ENCODE measurements around the gene ERVFRD-1. TPM values are rescaled to one million over a fixed set of nuclear protein-coding genes. Genes with fewer than 3 reads are reported as not detected.

ERVFRD-1 gene
- total RNA-seq, 1 experiment from 2014 or later, result not detected

DNA sequence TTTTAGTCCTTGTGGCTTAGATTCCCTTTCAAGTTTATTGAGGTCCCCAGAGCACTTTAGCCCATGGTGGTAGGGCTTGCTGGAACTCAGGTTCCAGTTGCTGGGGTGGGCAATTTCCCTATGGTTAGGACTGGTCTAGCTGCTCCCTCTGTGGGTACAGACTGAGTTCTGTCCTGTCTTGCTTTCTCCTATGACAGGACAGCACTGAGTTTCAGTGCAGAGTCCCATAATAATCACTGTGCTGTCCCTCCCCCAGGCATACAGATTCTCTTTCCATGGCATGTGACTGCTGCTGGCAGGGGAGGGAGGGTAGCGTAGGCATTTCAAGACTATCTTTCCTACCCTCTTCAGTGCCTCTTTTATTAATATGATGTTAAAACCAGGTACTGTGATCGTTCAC, 17.1 kb upstream of the ERVFRD-1 start (continued):
- TF ChIP-seq HMGXB4 (CRISPR knock-in tag; IDR thresholded peaks at IDR 0.05) (no peak), ZNF425 (CRISPR knock-in tag; conservative IDR thresholded peaks at IDR 0.05) (no peak), ESRRA (CRISPR knock-in tag; IDR thresholded peaks at IDR 0.05; ENCODE audit: borderline replicate concordance) (no peak)
- TF ChIP-seq, protein P1, sequence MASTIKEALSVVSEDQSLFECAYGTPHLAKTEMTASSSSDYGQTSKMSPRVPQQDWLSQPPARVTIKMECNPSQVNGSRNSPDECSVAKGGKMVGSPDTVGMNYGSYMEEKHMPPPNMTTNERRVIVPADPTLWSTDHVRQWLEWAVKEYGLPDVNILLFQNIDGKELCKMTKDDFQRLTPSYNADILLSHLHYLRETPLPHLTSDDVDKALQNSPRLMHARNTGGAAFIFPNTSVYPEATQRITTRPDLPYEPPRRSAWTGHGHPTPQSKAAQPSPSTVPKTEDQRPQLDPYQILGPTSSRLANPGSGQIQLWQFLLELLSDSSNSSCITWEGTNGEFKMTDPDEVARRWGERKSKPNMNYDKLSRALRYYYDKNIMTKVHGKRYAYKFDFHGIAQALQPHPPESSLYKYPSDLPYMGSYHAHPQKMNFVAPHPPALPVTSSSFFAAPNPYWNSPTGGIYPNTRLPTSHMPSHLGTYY (CRISPR knock-in tag; IDR thresholded peaks at IDR 0.05), result no peak

DNA sequence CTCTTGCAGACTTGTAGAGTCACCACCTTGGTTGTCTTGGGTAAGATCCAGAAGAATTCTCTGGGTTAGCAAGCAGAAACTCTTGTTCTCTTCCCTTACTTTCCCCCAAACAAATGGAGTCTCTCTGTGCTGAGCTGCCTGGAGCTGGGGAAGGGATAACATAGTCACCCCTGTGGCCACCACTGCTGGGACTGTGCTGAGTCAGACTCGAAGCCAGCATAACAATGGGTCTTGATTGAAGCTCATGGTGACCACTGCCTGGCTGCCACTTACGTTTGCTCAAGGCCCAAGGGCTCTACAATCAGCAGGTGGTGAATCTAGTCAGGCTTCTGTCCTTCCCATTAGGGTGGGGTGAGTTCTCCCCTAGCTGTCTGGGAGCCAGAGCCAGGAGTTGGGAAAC, 15.4 kb upstream of the ERVFRD-1 start:
- peaks cover 31% of the 10 kb centered on the region for H3K4me1 Mint-ChIP-seq
- peak overlapping the region; percentile 51; the same call in 1 of the 2 replicates for H3K27ac Mint-ChIP-seq
- TF ChIP-seq, protein P1 (CRISPR knock-in tag; IDR thresholded peaks at IDR 0.05), result no peak
- TF ChIP-seq, protein P2, sequence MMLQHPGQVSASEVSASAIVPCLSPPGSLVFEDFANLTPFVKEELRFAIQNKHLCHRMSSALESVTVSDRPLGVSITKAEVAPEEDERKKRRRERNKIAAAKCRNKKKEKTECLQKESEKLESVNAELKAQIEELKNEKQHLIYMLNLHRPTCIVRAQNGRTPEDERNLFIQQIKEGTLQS (CRISPR knock-in tag; conservative IDR thresholded peaks at IDR 0.05), result no peak
- TF ChIP-seq ZNF416 (CRISPR knock-in tag; IDR thresholded peaks at IDR 0.05), result no peak
- ChIA-PET POLR2A (no interaction called here), CTCF (interaction anchor here (0.8 to 1.0 kb wide), 2 partner anchors 34 to 370 kb away, joined by 3 read pairs; partner anchors contain the start of gene SMIM13)
- H3K27me3 Mint-ChIP-seq (ENCODE audit: low read depth), result no peaks in the 10 kb centered on the region
- no peak for DNase-seq (ENCODE audit: low spot score)
- no peak overlapping the region for H3K4me3 Mint-ChIP-seq
- 0 out of 2 replicates have a peak, but pooled peaks cover 5% of the 10 kb centered on the region for H3K9me3 Mint-ChIP-seq
- ATAC-seq, result peak; percentile 77
- H3K36me3 Mint-ChIP-seq, result peaks cover 9% of the 10 kb centered on the region

DNA sequence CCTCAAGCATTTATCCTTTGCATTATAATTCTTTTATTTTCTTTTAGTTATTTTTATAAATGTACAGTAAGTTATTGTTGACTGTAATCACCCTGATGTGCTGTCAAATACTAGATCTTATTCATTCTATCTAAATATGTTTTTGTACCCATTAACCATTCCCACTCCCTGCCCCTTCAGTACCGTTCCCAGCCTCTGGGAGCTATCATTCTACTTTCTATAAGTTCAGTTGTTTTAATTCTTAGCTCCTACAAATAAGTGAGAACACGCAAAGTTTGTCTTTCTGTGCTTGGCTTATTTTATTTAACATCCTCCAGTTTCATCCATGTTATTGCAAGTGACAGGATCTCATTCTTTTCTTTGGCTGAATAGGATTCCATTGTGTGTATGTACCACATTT, 12.5 kb upstream of the ERVFRD-1 start:
- ChIA-PET POLR2A (no interaction called here), CTCF (no interaction called here)
- peaks cover 18% of the 10 kb centered on the region for H3K4me1 Mint-ChIP-seq
- no peak overlapping the region for H3K27ac Mint-ChIP-seq
- DNase-seq (ENCODE audit: low spot score) (no peak), ATAC-seq (no peak)
- peaks cover 9% of the 10 kb centered on the region for H3K36me3 Mint-ChIP-seq
- no peak overlapping the region for H3K4me3 Mint-ChIP-seq
- H3K27me3 Mint-ChIP-seq (ENCODE audit: low read depth), result no peaks in the 10 kb centered on the region
- peaks cover 6% of the 10 kb centered on the region; the same call in 1 of the 2 replicates for H3K9me3 Mint-ChIP-seq
- TF ChIP-seq ZNF263 (CRISPR knock-in tag; IDR thresholded peaks at IDR 0.05; ENCODE audit: low read depth) (no peak), NFATC4 (CRISPR knock-in tag; IDR thresholded peaks at IDR 0.05) (no peak), CREM (CRISPR knock-in tag; IDR thresholded peaks at IDR 0.05) (no peak), E2F5 (CRISPR knock-in tag; IDR thresholded peaks at IDR 0.05) (no peak), RELA (CRISPR knock-in tag; IDR thresholded peaks at IDR 0.05; ENCODE audit: borderline replicate concordance) (no peak), CREB1 (CRISPR knock-in tag; IDR thresholded peaks at IDR 0.05) (no peak), GRHL2 (CRISPR knock-in tag; IDR thresholded peaks at IDR 0.05; ENCODE audit: insufficient replicate concordance, severe bottlenecking) (no peak), TEAD4 (CRISPR knock-in tag; IDR thresholded peaks at IDR 0.05) (no peak), GABPB1 (CRISPR knock-in tag; IDR thresholded peaks at IDR 0.05) (no peak), HMGA2 (CRISPR knock-in tag; IDR thresholded peaks at IDR 0.05) (no peak)

All from WTC11 (cell line).